T follicular helper cell (primary cell): Measurements from ENCODE around the gene RBM26.
"Not testable (repeated sequence)": the region's sequence is repeated elsewhere in the genome, so short reads cannot be mapped to it uniquely, and the experiment has no call there.

ENCODE experiments used
- DNase-seq: peaks from one replicate; pipeline ENCODE4 v3.0.0-alpha.2; 2020; ENCODE audit warnings: low read depth

RBM26 gene

DNA sequence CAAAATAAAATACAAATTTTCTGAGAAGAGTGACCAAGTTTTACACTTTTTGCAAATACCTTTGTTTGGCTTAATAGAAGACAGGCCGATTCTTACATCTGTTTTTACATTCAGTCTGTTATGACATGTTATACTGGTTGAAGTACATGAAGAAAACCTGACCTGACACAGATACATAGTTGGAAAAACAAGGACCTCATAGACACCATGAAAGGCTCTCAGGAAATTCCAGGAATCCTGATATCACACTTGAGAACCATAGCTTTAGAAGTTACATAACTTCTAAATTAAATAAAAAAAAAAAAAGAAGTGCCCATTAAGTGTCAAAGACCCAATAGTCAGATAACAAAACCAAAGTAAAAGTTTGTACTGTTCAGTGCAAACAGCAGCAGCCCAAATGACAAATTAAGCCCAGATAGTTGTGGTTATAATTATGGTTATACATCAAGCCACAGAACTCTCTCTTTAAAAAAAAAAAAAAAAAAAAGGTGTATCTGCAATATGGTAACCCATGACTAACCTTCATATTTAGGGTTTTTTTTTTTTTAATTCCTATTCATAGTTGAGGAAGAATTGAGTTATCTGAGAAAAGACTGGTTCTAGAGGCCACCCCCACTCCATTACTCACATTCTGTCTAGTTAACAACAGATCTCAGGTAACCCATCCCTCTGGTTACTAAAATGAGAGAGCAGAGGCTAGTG, 19.8 kb downstream of the RBM26 start:
- no peak for DNase-seq

DNA sequence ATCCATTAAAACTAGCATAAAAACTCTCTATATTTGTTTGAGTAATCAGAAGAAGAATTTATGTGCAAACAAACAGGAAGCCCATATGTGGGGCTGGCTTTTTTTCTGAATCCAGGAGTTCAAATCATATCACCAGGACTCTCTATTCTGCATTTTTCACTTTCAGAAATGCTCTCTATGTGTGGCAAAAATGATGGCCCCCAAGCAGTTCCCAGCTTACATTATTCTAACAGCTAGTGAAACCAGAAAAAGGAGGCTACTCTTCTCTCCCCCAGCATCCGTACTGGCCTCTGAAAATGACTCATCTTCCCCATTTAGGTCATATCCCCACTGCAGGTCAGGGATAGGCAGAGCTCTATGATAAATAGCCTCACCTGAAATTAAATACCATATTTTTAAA, 20.4 kb downstream of the RBM26 start:
- DNase-seq: no peak

DNA sequence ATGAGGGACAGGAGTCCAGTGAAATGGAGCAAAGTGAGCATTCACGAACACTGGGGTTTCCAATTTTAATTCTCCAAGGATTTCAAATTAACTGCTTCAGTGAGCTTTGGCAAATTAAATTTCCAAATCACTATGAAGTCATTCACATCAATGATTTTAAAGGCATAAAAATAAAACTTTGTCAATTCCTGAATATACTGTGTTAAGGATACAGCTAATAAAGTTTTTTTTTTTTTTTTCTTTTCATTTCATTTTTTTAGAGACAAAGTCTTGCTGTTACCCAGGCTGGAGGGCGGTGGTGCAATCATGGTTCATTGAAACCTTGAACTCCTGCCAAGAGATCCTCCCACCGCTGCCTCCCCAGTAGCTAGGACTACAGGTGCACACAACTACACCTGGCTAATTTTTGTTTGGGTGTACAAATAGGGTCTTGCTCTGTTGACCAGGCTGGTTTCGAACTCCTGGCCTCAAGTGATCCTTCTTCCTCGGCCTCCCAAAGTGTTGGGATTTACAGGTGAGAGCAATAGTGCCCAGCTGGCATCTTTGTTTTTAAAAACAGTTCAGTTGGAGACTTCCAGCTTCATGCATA, 21.9 kb downstream of the RBM26 start:
- no peak for DNase-seq

DNA sequence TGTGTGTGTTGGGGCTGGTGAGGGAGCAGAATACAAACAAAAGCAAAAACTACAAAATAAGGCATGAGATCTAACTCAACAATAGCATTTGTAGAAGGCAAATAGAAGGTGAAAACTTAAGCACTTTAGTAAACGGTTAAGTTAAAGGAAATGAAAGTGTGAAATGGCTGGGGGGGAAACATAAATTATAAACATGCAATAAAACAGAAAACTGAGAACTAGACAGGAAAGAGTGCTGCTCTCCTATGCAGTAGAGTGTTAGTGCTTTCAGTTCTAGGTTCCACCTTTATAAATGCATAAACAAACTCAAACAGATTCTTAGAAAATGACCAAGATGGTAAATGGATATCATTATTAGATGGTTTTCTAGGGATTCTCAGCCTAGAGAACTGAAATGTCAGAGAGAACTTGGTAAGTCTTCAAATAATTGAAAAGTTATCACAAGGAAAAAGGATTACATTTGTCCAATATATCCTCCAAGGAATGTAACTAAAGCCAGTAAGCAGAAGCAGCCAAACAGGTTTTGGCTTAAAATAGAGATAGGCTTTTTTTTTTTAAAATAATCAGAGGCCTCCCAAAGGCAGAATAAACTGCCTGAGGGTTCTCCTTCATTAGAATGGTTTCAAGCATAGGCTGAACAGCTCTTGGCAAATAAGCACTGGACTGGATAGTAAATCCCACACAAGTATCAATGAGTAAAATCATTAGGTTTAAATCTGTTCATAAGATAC, 23.3 kb downstream of the RBM26 start:
- DNase-seq: no peak

DNA sequence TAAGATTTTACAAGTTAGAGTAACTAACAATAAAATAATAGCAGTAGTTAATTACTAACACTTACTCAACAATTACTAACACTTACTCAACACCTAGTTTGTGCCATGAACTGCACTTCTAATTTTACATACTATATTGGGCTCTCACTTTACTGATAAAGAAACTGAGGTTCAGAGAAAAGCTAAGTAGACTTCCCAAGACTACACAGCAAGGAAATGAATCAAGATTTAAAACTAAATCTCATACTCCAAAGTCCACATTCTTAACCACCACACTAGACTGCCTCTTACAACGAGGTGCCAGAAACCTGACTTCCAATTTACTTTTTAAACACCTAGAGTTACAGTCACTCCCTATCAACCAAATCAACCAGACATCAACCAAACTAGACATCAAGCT, 25.1 kb downstream of the RBM26 start:
- no peak for DNase-seq

DNA sequence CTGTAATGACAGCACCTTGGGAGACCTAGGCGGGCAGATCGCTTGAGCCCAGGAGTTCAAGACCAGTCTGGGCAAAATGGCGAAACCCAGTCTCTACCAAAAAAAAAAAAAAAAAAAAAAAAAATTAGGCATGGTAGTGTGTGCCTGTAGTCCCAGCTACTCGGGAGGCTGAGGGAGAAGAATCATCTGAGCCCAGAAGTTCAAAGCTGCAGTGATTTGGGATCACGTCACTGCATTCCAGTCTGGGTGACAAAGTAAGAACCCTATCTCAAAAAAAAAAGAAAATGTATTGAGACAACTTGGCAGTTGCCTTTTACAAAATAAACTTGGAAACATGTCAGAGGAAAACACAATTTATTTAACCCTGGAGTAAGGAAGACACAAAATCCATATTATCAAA, 26.8 kb downstream of the RBM26 start:
- no peak for DNase-seq

DNA sequence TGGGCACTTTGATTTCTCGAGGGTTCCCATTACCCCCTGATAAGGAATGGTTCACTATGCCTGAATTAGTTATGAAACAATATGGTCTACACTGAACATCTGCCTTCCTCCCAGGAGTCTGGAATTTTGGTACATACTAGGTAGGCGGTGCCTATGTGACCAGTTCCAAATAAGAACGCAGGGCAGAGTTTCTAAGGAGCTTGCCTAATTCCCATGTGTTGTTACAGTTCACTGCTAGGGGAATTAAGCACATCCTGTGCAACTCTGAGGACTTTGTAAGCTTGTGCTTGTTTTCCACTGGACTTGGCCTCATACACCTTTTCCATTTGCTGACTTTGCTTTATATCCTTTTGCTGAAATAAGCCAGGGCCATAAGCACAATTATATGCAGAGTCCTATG, 29.2 kb downstream of the RBM26 start:
- DNase-seq: no peak

DNA sequence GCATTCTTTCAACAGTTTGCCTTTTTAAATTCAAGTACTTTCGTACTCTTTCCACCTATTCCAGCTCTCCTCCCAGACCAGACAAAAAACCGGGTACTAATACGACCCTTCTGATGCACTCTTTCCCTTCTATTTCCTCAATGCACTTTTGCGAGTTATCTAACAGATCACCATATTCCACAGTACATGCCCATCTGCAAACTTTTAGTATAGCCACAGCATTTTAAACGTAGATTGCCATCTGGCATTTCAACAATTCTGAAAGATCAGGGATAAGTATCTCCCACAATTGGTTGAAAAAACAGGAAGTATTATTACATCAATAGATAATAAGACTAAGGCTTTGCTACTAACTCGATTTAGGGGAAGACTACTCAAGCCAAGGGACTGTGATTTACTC, 31.5 kb downstream of the RBM26 start:
- no peak for DNase-seq

DNA sequence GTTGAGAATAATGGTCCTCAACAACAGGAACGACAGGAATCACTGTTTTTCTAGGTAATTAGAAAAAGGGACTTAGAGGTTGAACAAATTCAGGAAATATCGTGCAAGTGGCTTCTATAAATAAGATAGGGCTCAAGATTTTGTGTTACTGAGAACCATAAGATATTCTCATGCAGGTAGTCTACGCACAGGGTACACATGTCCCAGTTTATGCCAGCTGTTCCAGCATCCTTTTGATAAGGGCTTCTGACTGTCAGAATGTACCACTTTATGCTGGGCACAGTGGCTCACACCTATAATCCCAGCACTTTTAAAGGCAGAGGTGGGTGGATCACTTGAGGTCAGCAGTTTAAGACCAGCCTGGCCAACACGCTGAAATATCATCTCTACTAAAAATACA, 32.1 kb downstream of the RBM26 start:
- DNase-seq: no peak

DNA sequence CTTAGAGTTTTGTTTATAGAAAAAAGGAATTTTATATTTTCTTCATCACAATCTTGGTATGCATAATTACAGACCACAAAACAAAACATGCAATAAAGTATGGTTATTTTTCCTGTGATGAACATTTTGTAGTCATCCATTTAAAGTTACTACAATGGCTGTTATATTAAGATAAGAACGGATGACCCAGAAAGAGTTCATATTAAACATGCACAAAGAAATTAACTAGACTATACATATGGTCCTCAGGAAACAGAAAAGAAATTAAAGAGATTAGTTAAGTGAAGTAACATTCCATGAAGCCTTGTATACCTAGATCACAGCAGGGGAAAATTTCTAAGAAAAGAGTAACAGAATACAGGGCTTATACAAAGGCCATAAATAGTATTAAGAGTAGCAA, 36.8 kb downstream of the RBM26 start:
- no peak for DNase-seq

DNA sequence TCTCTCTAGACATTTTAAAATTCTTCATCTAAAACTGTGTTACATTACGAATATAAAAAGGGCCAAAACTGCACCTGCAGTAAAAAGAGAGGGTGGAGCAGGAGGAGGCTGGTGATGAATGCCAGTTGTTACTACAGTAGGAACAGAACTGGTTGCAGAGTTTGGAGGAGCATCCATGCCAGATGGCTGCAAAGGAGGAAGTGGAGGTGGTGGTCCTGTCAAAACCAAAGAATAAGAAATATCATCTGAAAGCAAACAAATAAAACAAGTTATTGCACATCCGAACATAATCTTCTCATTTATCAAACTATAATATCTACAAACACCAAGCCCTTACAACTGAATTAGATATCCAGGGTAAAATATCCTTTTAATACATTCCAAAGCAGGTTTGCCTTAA, 40.1 kb downstream of the RBM26 start:
- no peak for DNase-seq

DNA sequence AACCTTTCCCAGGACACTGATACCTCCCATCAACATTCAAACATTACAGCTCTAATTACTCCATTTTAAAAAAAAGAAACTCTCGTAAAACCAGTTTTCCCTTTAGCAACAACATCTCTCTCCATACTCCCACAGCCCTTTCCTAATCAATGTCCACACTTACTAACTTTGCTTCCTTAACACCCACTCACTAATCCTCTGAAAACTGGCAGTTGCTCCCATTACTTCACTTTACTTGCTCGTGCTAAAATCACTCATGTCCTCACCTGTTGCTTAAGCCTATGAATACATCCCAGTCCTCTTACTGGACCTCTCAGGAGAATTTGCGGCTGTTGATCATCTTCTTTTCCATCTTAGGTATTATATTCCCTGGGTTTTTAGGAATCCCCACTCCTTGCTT, 44.8 kb downstream of the RBM26 start:
- no peak for DNase-seq

DNA sequence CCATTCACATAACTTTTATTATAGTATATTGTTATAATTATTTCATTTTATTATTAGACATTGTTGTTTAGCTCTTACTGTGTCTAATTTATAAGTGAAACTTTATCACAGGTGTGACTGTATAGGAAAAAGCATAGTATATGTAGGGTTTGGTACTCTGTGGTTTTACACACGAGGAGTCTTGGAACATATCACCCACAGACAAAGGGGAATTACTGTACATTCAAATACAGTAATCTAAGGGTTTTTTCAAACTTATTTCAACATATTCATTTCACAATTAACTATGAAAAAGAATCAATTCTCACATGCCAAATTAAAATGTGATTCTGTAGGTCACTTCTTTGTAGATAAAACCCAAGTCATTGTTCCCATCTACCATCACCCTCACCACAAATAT, 46.0 kb downstream of the RBM26 start:
- DNase-seq: no peak

DNA sequence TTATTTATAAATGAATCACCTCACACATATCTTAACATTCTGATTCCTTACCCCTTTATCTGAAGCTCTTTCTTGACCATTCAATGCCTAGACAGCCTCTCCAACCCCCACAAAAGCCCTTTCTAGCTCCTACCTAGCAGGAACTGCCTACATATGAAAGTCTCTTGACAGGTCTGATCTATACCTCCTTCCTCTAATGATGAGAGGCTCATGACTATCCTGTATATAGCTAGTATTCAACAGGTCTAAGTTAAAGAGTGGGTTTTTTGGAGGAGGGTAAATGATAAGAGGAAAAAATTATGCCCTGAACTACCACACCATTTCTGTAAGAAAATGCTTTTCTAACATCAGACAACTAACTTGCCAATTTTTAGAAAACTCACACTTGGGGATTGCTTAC, 47.0 kb downstream of the RBM26 start:
- DNase-seq: no peak

DNA sequence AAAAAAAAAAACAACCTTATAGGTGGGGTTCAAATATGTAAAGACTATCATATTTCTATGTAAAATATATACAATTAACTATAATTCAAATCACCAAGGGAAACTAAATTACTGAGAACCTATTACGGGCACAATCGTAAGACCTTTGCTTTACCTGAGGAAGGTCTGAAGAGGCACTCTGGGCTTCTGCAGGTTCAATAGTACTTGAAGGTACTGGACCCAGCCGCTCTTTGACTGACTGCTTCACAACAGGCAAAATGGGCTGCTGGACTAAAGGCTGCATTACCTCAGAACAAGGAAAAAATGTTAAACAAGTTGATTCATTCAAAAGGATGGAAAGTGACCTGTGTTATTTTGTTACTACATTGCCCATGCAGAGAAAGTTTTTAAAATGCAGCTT, 51.8 kb downstream of the RBM26 start:
- DNase-seq: no peak

DNA sequence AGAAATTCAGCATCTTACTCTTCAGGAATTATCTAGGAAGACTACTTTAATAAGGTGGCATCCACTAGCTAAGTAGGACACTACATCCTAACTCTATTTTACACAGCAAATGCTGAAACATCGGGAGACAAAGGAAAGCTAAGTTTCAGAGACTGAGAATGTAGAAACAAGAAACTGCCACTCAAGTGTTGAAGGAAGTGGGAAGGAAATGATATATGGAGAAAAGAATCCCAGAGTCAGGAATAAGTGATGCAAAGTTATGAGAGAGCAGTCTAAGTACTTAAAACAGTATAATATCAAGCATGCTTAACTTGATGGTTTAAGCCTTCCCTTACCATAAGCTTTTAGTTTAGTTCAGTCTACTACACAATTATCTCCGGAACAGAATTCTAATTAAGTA, 52.4 kb downstream of the RBM26 start:
- DNase-seq: no peak

DNA sequence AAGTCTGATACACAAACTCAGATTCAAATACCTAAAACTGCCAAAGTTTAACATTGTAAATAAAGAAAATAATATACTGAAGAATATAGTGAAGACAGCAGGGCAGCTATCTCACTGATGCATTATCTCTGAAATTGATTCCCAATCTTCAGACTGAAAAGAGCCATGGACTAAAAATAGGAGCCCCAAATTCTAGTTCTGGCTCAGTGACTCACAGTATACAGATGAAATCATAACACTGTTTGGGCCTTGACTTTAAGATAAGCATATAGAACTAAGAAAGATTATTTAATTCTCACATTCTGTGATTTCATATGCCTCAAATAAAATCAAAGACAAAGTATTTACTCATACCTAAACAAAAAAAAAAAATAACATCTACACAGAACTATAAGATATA, 53.9 kb downstream of the RBM26 start:
- no peak for DNase-seq

DNA sequence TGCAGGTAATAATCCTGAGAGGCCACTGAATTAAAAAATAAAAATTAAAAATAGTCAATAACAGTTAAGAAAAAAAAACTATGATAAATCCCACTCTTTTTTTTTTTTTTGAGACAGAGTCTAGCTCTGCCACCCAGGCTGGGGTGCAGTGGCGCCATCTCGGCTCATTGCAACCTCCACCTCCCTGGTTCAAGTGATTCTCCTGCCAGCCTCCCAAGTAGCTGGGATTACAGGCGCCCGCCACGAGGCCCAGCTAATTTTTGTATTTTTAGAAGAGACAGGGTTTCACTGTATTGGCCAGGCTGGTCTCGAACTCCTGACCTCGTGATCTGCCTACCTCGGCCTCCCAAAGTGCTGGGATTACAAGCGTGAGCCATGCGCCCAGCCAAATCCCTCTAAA, 56.4 kb downstream of the RBM26 start:
- DNase-seq: not testable (repeated sequence)

DNA sequence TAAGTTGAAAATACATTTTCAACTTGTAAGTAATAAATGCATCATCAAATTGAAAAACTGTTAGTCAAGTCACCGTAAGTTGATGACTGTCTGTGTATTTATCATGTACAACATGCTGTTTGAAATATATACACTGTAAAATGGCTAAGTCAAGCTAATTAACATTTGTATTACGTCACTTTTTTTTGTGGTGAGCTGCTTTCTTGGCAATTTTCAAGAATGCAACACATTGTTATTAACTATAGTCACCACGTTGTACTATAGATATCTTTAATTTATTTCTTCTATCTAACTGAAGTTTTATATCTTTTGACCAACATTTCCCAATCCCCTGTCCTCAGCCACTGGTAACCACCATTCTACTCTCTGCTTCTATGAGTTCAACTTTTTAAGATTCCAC, 57.0 kb downstream of the RBM26 start:
- no peak for DNase-seq

DNA sequence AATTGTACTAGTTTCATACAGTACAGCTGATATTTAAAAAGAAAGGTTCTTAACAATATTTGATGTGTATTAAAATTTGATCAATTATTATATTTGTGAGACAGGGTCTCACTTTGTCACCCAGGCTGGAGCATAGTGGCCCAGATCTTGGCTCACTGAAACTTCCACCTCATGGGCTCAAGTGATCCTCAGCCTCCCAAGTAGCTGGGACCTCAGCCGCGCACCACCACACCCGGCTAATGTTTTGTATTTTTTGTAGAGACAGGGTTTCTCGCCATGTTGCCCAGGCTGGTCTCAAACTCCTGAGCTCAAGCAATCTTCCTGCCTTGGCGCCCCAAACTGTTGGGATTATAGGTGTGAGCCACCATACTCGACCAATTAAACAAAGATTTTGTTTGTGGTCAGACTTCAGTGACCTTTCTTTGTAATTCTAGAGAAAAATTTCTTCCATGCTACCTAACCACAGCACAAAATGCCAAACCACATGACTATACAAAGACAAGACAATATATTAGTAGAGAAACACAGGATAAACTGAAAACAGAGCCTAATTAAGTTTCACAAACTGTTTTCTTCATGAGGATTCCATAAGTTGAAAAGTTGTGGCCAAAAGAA, 59.6 kb downstream of the RBM26 start:
- no peak for DNase-seq

DNA sequence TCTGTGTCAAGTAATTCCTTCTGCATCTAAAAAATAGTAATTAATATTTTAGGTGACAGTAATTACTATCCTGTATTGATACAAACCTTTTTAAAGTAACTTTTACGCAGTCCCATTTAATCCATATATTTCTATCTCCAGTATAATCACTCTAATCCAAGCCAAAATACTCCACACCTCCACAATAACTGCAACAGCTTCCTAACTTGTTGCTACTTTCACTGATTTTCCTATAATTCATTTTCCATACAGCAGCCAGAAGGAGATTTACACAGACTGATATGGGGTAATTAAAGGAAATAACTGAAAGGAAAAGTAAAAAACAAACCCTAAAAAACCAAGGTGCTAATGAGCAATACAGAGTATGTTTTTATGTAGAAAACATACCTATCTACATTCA, 64.9 kb downstream of the RBM26 start:
- DNase-seq: no peak

DNA sequence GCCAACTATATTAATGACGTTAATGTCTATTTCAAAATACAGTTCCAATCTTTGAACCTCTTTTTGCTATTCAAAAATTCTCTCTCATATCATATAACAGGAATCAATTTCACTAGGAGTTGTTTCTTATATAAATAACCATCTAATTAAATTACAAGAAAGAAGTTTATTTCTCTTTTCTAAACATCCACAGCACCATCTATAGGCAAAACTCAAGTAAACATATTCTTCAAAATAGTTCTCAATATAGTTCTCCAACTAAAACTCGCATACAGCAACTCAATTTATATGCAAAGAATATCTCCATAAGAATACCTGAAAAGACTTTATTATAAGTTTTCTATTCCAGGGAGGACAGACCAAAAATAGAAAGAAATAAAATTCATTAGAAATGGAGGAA, 65.6 kb downstream of the RBM26 start:
- no peak for DNase-seq

DNA sequence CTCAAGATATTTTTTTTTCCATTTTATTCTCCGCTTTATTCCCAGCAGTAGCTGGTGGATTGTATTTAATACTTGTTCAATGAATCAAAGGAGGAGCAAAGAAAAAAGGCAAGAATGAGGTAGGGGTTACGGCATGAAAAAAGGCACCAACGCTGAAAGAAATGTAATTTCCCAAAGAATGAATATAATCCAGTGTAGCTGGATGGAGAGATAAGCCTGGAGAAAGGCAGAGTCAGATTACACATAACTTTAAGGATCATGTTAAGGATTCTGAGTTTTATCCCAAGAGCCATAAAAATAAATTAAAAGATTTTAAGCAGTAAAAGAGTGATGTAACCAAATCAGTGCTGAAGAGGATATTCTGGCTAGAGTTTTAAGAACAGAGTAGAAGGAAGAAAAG, 67.7 kb downstream of the RBM26 start:
- no peak for DNase-seq
